GM19467 (cell line): ENCODE results near the gene BMAL2.
A peak's percentile ranks its signal among the peaks of the same experiment; 100 is the strongest.

Experiments used
- ATAC-seq: cut with Tn5 transposase; IDR thresholded peaks from one replicate; pipeline ENCODE4 v1.9.1; 2021; ENCODE audit warnings: mild to moderate bottlenecking, moderate library complexity; ENCODE audit not compliant: unreplicated experiment

BMAL2 gene

DNA sequence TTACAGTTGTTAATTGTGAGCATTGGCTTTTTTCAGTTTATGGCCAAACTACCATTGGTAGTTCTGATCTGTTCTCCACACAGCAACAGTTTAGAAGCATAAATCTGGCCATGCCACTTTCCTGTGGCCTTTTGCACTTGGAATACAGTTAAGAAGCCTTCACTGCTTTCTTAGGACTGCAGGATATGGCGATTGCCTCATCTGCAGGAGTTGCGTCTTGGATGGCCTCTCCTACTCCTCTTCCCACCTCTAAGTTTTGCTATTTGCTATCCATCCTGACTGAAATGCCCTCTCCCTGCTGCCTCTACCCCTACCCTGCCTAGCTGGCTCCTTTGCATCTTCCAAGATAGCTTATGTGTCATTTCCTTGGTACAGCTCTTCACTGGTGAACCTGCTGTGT lies 12.8 kb upstream of the BMAL2 start:
- no peak for ATAC-seq

DNA sequence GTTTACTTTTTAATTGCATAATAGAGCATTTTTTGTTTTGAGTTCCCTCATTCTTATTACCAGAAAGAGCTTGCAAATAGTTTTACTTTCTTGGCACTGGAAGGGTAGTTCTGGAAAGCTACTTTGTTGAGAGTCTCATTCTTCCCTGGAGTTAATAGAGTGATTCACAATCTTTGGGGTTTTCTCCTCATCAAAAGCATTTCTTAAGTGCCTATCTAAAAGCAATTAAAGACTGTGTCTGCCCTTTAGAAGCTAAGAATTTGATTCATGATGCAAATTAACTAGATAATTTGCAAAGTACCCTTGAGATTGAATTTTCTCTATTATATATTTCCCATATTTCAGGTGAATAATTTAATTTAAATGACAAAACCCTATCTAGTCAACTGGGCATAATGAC lies 8.1 kb upstream of the BMAL2 start:
- no peak for ATAC-seq

DNA sequence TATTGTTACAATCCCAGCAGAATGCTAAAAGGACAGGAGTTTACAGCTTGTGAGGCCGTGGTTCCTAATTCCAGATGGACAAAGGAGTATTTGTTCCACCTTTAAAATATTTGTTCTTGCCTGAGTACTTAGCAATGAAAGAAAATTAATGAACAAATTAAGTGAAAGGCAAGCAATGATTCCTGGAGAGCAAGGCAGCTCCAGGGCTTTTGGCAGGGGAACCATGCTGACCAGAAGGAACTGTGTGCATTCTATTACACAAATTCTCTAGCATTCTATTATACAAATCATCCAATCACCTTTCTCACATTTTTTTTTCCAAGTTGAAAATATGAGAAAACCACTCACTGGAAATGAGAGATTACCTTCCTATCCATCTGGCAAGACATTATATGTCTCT lies 1.8 kb upstream of the BMAL2 start:
- no peak for ATAC-seq

DNA sequence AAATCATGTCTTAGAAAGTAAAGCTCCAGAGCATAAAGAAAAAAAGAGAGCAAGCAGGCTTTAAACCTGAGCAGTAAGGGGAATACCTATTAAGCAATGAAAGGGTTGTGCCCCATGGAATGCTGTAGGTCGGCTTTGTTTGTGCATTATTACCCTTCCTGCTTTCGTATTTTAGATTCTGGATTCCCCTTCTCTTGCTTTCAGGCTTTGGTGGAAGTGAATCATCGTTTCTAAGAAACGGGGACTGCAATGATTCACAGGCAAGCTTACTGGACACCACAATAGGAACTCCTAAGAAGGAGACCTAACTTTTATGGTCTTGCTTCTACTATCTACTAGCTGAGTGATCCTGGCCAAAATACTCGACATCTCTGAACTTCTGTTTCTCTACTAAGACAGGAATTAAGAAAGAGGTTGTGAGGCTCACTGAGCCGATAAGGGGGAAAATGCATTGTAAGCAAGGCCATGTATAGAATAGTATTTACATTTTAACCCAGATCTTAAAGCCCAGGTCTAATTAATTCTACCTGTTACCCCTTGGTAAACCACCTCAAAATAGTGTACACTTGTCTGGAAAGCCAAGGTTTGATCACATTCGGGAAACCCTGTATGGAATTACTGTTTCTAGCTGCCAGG lies 1.2 kb upstream of the BMAL2 start:
- peak; percentile 25 for ATAC-seq

DNA sequence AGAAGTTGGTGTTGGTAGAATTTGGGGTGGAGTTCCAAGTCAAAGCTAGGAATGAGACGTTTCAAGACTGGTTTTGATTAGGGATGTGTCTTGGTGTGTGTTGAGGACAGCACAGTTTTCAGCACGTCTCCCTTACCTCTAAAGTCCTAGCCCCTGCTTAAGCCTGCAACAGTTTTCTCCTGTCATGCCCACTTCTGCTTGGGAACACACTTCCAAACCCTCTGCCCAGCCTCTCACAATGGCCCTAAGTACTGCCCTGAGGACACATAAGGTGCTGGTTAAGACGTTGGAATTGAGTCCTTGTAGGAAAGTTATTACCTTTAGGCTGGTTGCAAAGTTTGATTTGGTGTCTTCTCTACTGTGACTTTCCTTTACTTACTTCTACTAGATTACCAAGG lies 710 bp upstream of the BMAL2 start:
- ATAC-seq, result no peak

DNA sequence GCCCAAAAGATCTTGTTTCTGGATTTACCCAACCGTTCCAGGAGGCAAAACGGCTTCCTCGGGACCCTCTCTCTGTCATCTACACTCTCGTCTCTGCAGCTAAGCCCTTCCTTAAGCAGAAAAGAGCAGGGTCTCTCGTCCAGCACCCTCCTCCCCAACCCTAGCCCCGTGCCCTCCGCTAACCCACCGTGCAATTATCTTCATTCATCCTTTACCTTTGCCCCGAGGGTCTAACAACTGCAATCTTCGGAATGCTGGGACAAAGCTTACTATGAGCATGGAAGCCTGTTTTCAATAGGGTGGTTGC lies 276 bp upstream of the BMAL2 start:
- no peak for ATAC-seq

DNA sequence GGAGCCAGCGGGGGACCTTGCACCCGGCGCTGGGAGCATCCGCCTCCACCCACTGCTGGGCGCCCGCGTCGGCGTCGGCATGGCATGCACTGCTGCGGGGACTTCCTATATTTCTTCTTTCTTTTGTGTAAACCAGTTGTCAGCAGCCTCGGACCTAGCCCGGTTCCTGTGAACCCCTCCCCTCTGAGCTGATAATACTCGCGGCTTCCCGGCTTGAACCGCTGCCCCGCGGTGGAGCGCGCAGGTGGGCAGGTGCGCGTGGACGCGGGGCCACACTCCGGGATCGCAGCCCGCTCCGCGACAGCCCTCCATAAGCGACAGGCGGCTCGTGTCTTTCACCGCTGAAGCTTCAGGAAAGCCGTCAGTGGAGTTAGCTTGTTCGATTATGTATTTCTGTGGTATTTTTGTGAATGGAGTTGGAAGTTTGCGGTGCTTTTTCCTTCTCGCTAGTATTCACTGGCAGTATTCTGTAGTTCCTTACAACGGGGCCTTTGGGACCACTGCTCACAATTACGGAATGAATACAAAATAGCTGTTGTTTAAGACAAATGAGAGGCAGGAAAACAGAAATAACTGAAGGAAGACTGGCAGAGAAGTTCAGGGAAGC lies 870 bp downstream of the BMAL2 start:
- ATAC-seq, result peak; percentile 23

DNA sequence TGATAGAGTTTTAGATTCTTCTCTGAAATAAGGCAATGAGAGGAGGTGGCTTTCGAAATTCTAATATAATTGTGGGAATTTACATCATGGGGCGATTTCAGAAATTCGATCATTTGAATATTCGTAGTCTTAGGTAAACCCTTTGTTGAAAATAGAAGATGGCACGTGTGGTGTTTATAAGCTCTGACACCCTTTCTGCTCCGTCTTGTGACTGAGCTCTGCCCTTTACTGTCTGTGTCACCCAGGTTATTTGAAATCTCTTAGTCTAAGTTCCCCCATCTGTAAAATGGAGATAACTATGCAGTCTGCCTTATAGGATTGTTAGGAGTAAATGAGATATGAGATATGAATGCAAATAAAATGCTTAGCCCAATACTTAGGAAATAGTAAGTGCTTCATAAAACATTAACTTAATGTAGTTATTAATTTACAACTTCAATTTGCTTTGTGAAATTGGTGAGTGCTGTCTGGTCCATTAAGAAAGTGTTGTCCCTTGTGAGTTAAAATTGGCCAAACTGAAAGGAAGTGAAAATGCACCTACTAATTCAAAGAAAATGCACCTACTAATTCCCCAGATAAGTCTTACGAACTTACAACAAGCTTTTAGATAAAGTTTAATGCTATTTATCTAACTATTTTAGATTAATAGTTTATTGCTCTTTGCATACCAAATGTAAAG lies 1.5 kb downstream of the BMAL2 start:
- ATAC-seq, result peak; percentile 17

DNA sequence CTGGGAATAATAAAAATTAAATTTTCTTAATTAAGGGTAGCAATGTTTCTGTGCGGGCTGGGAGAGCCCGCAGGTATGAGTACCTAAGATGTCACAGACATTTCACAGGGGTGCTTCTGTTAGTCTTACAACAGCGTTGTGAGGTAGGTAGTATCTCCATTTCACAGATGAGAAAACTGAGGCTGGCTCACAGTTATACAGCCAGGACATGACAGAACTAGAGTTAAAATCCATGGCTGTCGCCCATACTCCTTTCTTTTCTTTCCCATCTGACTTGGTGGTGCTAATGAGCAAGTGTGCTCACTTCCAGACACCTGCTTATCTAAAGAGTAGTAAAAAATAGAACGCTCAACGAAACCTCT lies 2.1 kb downstream of the BMAL2 start:
- ATAC-seq, result no peak

DNA sequence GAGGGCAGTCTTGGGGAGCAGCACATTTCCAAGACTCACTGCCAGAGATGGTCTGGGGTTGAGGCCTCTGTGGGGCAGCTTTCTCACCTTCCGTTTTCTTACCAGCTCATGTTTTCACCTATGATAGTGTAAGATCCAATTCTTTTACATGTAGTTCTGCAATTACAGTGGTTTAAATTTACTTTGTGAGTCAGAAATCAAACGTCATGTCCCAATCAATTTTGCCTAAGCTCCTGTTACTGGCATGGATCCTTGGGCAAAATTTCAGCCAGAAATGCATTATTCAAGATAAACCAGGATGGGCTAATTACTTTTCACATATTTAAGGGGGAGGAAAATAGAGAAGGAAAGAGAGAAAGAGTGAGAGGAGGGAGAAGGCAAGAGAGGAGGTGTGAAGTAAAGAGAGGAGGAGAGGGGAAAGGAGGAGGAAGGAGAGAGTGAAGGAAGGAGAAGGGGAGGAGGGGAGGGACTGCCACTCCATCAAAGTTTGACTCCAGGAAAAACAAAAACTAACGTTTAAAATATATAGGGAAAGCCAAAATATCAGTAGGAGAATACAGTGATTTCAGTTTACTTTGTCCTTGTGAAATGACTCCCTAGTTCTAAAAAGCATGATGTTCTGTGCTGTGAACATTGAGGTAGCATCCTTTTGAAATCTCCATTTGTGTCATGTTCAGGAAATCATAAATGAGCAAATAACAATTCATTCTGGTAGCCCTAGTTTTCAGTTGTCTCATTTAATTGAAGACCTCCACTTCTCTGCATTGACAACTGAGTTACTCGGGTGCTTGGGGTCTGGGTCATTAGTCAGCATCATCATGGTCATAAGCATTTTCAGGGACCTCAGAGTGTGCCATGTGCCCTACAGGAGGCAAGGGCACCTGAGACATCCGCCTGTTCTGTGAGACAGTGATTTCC lies 3.0 kb downstream of the BMAL2 start:
- no peak for ATAC-seq

DNA sequence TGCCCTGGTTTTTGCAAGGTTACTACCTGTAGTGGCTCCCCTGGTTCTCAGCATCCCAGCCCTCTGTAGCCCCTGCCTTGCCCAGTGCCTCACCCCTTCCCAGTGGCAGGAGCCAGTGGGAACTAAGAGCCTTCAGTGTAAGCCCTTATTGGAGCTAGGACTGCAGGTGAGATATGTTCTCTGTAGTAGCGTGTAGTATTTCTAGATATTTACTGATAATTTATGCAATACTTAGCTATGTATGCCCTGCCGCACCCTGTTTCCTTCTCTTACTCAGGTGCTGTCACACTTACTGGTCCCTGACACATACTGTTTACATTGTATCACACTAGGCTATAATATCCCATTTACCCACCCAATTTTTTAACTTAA lies 3.6 kb downstream of the BMAL2 start:
- ATAC-seq, result no peak

DNA sequence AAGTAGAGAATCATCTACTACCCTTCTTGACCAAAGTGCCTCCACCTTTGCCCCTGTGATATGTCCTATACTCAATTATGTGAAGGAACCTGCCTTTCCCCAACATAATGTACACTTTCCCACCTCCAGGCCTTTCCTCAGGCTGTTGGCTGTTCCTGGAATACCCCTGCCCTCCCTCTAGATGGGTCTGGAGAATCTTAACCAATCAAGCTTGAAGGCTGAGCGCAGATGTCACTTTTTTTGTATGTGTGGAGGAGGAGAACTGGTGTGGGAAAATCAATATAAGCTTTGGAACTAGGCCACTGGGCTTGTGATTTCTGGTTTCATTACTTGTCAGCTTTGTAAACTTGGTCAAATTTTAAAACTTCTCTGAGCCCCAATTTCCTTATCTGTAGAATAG lies 4.7 kb downstream of the BMAL2 start:
- no peak for ATAC-seq

DNA sequence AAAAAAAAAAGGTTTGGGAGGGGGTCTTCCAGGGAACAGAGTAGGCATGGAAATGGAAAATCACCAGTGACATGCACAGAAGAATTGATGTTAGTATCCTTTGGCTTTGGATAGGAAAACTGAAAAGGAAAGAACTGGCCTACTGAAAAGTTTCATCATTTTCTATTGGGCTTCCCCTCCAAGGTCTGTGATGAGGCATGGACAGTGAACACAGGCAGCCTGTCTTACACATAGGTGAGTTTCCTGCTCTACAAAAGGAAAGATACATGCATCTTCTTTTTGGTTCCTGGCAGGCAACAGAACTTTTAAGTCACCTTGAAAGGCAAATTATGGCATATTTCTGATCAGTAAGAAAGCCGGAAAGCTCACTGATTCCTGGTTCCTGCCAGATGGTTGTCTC lies 5.8 kb downstream of the BMAL2 start:
- no peak for ATAC-seq

DNA sequence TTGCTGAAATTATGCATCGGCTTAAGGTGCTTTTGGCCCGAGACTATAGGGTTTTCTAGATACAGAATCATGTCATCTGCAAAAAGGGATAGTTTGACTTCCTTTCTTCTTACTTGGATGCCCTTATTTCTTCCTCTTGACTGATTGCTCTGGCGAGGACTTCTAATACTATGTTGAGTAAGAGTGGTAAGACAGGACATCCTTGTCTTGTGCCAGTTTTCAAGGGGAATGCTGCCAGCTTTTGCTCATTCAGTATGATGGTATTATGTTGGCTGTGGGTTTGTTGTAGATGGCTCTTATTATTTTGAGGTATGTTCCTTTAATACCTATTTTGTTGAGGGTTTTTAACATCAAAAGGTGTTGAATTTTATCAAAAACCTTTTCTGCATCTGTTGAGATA lies 8.3 kb downstream of the BMAL2 start:
- ATAC-seq, result no peak

DNA sequence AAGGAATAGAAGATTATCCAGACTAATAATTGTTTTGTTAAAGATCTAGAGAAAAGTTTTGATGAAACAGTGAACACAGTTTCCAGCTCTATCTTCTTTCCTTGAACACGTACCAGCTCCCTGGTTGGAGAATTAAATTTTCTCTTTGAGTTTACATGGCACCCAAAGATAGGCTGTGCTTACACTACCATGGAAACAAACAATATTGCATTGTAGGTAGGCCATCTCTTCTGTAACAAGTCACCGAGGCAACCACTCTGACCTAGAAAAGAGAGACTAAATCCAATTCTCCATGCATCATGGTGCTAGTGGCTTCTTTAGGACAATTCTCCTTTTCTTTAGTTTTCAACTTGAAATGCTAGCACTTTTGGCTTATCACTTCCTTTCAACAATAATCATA lies 9.9 kb downstream of the BMAL2 start:
- ATAC-seq, result no peak

DNA sequence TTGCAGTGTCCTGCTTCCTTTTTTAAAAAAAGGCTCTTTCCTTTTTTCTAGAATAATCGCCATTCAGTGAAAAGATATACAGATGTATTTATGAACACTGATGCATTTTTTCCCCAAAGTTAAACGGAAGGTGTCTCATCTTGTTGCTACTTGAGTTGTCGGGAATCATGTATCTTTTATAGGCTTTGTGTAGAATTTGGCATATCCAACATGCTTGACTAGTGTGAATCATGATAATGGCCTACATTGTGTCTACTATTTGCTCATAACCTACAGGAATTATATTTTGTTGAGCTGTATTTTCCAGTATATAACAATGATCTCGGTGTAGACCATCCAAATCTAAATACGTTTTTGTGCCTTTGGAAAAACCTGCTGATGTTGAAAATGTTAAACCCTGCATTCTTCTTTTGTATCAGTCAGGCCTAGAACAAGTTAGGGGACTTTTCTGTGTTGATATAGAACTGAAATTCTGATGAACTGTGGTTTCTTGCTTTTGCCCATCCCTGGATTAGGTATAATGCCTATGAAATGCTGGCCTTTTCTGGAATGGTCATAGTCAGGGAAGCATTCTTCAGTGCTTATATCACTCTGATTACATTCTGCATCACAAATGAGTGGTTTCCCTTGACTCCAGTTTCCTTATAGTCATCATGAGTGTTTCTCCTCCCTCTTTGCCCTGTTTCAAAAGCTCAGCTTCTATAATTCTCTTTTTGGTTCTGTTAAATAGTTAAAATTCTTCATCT lies 10.8 kb downstream of the BMAL2 start:
- ATAC-seq, result no peak

DNA sequence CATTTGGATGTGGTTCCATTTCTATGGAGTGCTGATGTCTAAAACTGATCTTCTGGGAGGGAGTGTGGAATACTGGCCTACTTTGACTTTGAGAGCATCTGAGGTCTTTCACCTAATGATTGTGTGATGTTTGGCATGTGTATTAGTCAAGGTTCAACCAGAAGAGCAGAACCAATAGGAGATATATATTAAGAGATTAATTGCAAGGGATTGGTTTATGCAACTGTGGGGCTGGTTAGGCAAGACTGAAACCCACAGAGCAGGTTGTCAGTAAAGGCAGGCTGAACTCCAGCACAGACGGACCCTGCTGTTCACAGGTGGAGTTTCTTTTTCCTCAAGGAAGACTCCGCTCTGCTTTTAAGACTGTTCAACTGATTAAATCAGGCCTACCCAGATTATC lies 11.6 kb downstream of the BMAL2 start:
- no peak for ATAC-seq

DNA sequence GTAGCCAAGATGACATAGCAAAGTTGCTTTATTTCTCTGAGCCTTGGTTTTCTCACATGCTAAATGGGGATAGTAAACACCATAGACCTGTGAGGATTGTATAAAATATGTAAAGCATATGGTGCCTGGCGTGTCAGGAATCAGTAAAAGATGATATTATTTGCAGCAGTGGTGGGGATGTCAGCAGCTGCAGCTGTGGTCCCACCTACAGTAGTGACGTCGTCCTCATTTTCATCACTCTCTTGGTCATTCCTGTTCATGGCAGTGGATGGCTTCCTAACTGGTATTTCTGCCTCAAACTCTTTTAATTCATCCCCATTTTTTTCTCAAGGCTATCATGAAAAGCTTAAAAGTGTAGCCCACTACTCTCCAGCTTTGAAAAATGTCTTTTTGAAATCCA lies 12.1 kb downstream of the BMAL2 start:
- no peak for ATAC-seq

DNA sequence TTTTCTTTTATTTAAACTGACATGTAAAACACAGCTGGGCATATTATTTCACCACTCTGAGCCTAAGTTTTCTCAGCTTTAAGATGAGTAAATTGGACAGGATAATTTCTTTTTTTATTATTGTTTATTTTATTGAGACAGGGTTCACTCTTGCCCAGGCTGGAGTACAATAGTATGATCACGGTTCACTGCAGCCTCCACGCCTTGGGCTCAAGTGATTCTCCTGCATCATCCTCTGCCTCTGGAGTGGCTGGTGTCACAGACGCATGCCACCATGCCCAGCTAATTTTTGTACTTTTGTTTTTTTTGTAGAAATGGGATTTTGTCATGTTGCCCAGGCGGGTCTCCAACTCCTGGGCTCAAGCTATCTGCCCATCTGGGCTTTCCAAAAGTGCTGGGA lies 12.7 kb downstream of the BMAL2 start:
- ATAC-seq, result no peak

DNA sequence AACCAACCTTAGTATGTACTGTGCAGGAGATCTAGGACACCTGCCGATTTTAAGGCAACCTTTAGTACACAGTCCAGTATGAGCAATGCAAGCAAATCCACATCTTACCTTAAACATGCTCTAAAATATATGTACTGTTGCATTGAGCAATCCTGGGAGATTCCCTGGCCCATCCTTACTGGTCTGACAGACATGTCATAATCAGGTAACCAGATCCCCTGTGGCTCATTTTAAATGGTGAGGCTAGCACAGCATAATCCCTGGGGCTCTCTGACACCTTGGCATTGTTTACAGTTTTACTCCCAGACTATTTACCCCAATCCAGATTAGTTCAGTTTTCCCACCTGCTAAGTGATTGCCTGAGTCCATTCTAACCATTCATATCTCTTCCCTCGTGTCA lies 15.1 kb downstream of the BMAL2 start:
- no peak for ATAC-seq

DNA sequence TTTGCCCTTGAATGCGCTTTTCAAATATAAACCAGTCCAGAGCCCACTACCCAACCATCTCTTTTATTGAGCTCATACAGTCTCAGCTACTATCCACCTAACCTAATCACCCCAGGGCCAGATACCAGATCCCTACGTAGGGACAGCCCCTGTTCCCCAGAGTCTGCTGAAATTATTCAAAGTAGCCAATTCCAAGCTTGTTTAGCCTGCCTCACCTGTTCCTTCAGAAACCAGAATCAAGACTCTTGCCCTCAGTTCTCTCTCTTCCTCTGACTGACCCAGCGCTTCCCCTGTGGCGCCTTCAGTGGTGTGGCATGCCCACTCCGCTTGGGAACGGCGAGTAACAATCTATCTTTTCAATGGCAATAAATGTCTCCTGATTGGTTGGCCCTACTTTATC lies 18.8 kb downstream of the BMAL2 start:
- ATAC-seq, result no peak
